K562 (cell line): ENCODE data around the gene XBP1. TPM values are rescaled to one million over a fixed set of nuclear protein-coding genes. Genes with fewer than 3 reads are reported as not detected.

Experiments
- ARHGAP35 ChIP-seq: fragments of 450-650 bp; IDR thresholded peaks from 2 replicates; pipeline ENCODE4 v1.6.1; 2018; ENCODE audit not compliant: partially characterized antibody
- C11orf30 ChIP-seq: fragments of 450-650 bp; IDR thresholded peaks from 2 replicates; pipeline ENCODE4 v1.6.1; 2016; ENCODE audit warnings: low read depth, mild to moderate bottlenecking
- HMG20A ChIP-seq: fragments of 450-650 bp; formaldehyde crosslinking; conservative IDR thresholded peaks from 2 replicates; pipeline ENCODE4 v1.4.0; 2020; ENCODE audit warnings: mild to moderate bottlenecking, mixed read lengths
- HNRNPL ChIP-seq: fragments of 200-400 bp; formaldehyde crosslinking; IDR thresholded peaks from 2 replicates; pipeline ENCODE4 v1.6.1; 2017; ENCODE audit warnings: low read depth, mild to moderate bottlenecking, low read length
- ILK ChIP-seq: fragments of 450-650 bp; IDR thresholded peaks from 2 replicates; pipeline ENCODE4 v1.6.1; 2016; ENCODE audit warnings: missing genetic modification characterization, low read depth, mild to moderate bottlenecking, missing compliant biosample characterization, moderate library complexity, borderline replicate concordance
- MTA3 ChIP-seq: fragments of 450-650 bp; formaldehyde crosslinking; IDR thresholded peaks from 2 replicates; pipeline ENCODE4 v1.6.1; 2017; ENCODE audit warnings: mild to moderate bottlenecking, borderline replicate concordance
- PHF8 ChIP-seq: fragments of 200-600 bp; sonication (generic); IDR thresholded peaks from 2 replicates; pipeline ENCODE4 v1.6.1; 2012; ENCODE audit warnings: mixed run types, mild to moderate bottlenecking, inconsistent platforms, low read length, moderate library complexity, borderline replicate concordance
- RBM14 ChIP-seq: fragments of 200-400 bp; formaldehyde crosslinking; IDR thresholded peaks from 2 replicates; pipeline ENCODE4 v1.6.1; 2018; ENCODE audit warnings: low read depth, mild to moderate bottlenecking, low read length, moderate library complexity, borderline replicate concordance; ENCODE audit not compliant: insufficient read depth
- SMC3 ChIP-seq: conservative IDR thresholded peaks from 2 replicates; pipeline ENCODE4 v1.6.1; 2011; ENCODE audit warnings: low read depth, low read length, improper control_type of control experiment; ENCODE audit not compliant: insufficient read depth
- THRAP3 ChIP-seq: fragments of 450-650 bp; IDR thresholded peaks from 2 replicates; pipeline ENCODE4 v1.6.1; 2016; ENCODE audit warnings: mild to moderate bottlenecking, inconsistent platforms, borderline replicate concordance
- ZKSCAN1 ChIP-seq: fragments of 150-350 bp; IDR thresholded peaks from 2 replicates; pipeline ENCODE4 v1.6.1; 2016; ENCODE audit warnings: low read depth, low read length
- ZNF146 ChIP-seq: IDR thresholded peaks from one replicate; pipeline ENCODE4 v1.6.1; 2018; ENCODE audit warnings: missing compliant biosample characterization; ENCODE audit not compliant: unreplicated experiment
- ZNF586 ChIP-seq: fragments of 450-650 bp; formaldehyde crosslinking; conservative IDR thresholded peaks from 2 replicates; pipeline ENCODE4 v1.4.0; 2020; ENCODE audit warnings: mild to moderate bottlenecking, moderate library complexity
- polyA plus RNA-seq, 8 experiments: library from polyadenylated mRNA; depleted of rRNA in 4 of 8; stranded (reverse) in 5 of 8; unstranded in 3 of 8; fragments of >200 nt; fragmentation: Nextera tagmentation in 2 of 8; fragmentation: Illumina TruSeq in 1 of 8; extraction: Ambion mirVana in 2 of 8; extraction: Trizol in 1 of 8; gene quantifications; 2 replicates each; pipeline versions ENCODE4 v1.2.1 to v1.2.3, GENCODE V29; 2011 to 2014; ENCODE audit warnings: inconsistent platforms in 1 of 8, missing spikeins in 1 of 8
- total RNA-seq, 7 experiments: library from RNA; depleted of rRNA in 6 of 7; stranded (reverse); fragments of >200 nt in 6 of 7; fragmentation: Illumina TruSeq in 2 of 7; extraction: Trizol in 2 of 7; gene quantifications; 2 replicates each; pipeline versions ENCODE4 v1.2.1 to v1.2.3, GENCODE V29; 2011 to 2021; ENCODE audit warnings: low replicate concordance in 1 of 7
- TF ChIP-seq, protein P1 (sequence below): fragments of 450-650 bp; IDR thresholded peaks from 2 replicates; pipeline ENCODE4 v1.6.1; 2017; ENCODE audit warnings: antibody characterized with exemption, mild to moderate bottlenecking
- TF ChIP-seq, protein P2 (sequence below): sonication (generic); formaldehyde crosslinking; IDR thresholded peaks from 2 replicates; pipeline ENCODE4 v1.8.0; 2022; ENCODE audit warnings: mild to moderate bottlenecking, missing genetic modification reagents
- TF ChIP-seq, protein P3 (sequence below): fragments of 250-450 bp; sonication (Bioruptor Pico); IDR thresholded peaks from 2 replicates; pipeline ENCODE4 v1.5.0; 2022; ENCODE audit warnings: mild to moderate bottlenecking

XBP1 gene
- total and polyA plus RNA-seq, 9 of the 15 experiments (the other 6 are each of a cell fraction or from before 2014, with no cell fraction given), result 25.0 to 218 (median 94.6) TPM

DNA sequence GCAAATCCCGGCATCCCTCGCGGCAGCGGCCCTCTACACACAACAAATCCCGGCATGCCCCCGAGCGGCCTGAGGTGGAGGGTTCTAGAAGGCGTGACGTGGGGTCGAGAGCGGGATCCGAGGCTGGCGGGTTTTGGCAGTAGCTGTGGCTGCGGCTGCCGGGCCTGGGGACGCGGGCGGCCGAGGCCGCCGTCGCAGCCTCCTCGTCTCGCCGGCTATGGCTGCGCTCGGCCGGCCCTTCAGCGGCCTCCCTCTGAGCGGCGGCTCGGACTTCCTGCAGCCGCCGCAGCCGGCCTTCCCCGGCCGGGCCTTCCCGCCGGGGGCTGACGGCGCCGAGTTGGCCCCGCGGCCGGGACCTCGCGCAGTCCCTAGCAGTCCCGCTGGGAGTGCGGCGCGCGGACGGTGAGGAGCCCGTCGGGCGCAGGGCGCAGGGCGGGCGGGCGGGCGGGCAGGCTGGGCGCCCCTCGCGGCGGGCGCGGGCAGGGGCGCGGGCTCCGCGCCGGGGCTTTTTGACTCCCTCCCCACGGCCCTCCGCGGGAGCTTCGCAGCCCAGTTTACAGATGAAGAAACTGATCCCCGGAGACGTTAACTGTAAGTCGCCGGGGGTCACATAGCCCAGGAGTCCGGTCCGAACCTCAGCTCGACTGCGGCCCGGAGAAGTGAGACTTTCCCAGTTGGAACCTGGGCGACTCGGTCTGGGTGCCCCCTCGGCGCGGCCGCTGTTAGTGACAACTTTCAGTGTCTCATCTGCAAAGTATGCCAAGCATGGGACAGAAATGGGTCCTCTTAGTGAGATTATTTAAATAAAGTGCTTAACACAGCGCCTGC is 27.5 kb downstream of the XBP1 start, which contains the start of gene CCDC117 (continued):
- TF ChIP-seq, protein P1, sequence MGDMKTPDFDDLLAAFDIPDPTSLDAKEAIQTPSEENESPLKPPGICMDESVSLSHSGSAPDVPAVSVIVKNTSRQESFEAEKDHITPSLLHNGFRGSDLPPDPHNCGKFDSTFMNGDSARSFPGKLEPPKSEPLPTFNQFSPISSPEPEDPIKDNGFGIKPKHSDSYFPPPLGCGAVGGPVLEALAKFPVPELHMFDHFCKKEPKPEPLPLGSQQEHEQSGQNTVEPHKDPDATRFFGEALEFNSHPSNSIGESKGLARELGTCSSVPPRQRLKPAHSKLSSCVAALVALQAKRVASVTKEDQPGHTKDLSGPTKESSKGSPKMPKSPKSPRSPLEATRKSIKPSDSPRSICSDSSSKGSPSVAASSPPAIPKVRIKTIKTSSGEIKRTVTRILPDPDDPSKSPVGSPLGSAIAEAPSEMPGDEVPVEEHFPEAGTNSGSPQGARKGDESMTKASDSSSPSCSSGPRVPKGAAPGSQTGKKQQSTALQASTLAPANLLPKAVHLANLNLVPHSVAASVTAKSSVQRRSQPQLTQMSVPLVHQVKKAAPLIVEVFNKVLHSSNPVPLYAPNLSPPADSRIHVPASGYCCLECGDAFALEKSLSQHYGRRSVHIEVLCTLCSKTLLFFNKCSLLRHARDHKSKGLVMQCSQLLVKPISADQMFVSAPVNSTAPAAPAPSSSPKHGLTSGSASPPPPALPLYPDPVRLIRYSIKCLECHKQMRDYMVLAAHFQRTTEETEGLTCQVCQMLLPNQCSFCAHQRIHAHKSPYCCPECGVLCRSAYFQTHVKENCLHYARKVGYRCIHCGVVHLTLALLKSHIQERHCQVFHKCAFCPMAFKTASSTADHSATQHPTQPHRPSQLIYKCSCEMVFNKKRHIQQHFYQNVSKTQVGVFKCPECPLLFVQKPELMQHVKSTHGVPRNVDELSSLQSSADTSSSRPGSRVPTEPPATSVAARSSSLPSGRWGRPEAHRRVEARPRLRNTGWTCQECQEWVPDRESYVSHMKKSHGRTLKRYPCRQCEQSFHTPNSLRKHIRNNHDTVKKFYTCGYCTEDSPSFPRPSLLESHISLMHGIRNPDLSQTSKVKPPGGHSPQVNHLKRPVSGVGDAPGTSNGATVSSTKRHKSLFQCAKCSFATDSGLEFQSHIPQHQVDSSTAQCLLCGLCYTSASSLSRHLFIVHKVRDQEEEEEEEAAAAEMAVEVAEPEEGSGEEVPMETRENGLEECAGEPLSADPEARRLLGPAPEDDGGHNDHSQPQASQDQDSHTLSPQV, result peak; percentile 23; the same call in 1 of the 2 replicates
- TF ChIP-seq SMC3 (no peak), ZNF586 (CRISPR knock-in tag) (no peak), ILK (no peak), PHF8 (peak; percentile 90; the same call in 1 of the 2 replicates), MTA3 (0 out of 2 replicates have a peak, but pooled peaks have one; percentile 14), C11orf30 (no peak), ZKSCAN1 (no peak), ZNF146 (CRISPR knock-in tag) (no peak), ARHGAP35 (no peak), HNRNPL (0 out of 2 replicates have a peak, but pooled peaks have one; percentile 14), HMG20A (CRISPR knock-in tag) (no peak), RBM14 (no peak), THRAP3 (no peak)
- TF ChIP-seq, protein P2, sequence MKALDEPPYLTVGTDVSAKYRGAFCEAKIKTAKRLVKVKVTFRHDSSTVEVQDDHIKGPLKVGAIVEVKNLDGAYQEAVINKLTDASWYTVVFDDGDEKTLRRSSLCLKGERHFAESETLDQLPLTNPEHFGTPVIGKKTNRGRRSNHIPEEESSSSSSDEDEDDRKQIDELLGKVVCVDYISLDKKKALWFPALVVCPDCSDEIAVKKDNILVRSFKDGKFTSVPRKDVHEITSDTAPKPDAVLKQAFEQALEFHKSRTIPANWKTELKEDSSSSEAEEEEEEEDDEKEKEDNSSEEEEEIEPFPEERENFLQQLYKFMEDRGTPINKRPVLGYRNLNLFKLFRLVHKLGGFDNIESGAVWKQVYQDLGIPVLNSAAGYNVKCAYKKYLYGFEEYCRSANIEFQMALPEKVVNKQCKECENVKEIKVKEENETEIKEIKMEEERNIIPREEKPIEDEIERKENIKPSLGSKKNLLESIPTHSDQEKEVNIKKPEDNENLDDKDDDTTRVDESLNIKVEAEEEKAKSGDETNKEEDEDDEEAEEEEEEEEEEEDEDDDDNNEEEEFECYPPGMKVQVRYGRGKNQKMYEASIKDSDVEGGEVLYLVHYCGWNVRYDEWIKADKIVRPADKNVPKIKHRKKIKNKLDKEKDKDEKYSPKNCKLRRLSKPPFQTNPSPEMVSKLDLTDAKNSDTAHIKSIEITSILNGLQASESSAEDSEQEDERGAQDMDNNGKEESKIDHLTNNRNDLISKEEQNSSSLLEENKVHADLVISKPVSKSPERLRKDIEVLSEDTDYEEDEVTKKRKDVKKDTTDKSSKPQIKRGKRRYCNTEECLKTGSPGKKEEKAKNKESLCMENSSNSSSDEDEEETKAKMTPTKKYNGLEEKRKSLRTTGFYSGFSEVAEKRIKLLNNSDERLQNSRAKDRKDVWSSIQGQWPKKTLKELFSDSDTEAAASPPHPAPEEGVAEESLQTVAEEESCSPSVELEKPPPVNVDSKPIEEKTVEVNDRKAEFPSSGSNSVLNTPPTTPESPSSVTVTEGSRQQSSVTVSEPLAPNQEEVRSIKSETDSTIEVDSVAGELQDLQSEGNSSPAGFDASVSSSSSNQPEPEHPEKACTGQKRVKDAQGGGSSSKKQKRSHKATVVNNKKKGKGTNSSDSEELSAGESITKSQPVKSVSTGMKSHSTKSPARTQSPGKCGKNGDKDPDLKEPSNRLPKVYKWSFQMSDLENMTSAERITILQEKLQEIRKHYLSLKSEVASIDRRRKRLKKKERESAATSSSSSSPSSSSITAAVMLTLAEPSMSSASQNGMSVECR (CRISPR knock-in tag), result no peak
- TF ChIP-seq, protein P3, sequence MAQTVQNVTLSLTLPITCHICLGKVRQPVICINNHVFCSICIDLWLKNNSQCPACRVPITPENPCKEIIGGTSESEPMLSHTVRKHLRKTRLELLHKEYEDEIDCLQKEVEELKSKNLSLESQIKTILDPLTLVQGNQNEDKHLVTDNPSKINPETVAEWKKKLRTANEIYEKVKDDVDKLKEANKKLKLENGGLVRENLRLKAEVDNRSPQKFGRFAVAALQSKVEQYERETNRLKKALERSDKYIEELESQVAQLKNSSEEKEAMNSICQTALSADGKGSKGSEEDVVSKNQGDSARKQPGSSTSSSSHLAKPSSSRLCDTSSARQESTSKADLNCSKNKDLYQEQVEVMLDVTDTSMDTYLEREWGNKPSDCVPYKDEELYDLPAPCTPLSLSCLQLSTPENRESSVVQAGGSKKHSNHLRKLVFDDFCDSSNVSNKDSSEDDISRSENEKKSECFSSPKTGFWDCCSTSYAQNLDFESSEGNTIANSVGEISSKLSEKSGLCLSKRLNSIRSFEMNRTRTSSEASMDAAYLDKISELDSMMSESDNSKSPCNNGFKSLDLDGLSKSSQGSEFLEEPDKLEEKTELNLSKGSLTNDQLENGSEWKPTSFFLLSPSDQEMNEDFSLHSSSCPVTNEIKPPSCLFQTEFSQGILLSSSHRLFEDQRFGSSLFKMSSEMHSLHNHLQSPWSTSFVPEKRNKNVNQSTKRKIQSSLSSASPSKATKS (CRISPR knock-in tag), result no peak
